CD4-positive, alpha-beta T cell treated with Interleukin-1 beta for 1 hour (primary cell): ENCODE measurements around the gene KIAA2012.

Experiments
- DNase-seq, 2 donors: peaks; one replicate each; pipeline ENCODE4 v3.0.0-alpha.2; 2020 to 2022

The KIAA2012 gene

DNA sequence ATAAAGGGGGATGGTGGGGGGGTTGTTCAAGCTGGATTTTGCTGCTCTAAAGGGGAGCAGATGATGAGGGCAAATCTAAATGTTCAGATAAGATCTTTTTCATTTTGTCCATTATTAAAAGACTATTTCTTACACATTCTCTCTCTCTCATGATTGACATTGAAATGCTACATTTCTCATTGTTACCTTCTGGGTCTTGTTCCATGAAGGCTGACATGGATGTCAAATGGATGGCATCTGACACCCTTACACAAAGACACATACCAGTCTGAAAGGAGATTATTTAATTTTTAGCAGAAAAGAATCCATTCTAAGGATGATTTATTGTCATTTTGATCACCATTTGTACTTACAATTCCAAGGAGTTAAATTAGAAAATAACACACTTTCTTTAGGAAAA lies 28.3 kb upstream of the KIAA2012 start:
- no peak for DNase-seq

DNA sequence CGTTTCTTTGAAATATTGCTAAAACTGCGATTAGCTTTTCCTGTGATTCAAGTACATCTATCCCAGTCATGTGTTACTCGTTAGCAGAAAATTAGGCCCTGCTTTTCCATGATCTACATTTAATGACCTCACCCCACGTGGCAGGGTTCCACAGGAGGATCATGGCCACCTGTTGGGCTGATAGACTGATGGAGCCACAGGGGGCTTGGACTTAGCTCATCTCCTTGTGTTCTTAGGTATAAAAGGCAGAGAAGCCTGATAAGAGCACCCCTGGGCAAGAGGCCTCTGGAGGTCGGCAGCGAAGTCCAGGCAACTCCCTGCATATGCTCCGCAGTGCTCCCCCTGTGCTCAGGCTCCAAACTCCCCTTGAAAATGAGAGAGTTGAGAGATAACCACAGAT lies 26.5 kb upstream of the KIAA2012 start:
- DNase-seq: no peak

DNA sequence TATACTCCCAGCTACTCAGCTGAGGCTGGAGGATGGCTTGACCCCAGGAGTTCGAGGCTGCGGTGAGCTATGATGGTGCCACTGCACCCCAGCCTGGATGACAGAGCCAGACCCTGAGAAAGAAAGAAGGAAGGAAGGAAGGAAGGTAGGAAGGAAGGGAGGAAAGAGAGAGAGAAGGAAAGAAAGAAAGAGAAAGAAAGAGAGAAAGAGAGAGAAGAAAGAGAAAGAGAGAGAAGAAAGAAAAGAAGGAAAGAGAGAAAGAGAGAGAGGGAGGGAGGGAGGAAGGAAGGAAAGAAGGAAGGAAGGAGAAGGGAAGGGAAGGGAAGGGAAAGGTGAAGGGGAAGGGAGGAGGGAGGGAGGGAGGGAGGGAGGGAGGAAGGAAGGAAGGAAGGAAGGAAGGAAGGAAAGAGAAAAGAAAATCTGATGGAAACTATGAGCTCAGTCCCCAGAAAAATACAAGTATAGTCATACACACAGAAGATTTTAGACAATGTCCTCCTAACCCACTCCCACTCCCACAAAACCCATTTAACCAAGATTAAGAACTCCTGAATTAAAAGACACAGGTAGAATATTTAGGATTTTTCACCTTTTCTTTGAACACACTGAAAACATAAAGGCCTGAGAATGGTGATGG lies 23.8 kb upstream of the KIAA2012 start:
- no peak for DNase-seq

DNA sequence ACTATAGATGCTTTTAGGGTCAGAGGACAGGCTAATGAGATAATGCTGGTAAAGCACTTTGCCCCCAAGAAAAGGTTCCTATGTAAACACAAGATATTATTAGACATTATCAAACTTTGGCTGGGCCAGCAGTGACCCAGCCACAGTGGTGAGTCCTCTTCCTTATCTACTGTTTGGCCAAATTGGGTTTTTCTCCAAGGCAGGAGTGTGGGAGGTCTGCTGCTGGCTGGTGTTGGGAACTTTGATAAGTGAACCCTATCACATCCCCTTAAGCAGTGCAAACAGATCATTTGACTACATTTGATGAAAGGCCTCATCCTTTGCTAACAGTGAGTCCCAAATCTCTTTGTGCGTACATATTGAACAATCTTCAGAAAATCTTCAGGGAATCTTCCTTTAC lies 23.2 kb upstream of the KIAA2012 start:
- DNase-seq: no peak

DNA sequence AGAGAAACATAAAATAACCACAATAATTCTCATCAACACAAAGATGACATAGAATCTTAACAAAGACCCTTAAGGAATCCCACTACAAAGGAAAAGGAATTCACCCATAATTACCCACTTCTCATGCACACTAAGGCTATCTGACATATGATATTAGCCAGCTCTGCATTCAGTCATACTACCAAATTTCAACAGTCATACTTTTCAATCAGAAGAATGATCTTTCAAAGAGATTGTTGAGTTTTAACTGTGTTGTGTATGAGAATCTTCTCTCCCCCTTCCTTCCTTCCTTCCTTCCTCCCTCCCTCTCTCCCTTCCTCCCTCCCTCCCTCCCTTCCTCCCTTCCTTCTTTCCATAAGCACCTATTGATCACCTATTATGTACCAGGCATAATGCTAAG lies 22.4 kb upstream of the KIAA2012 start:
- DNase-seq: no peak

DNA sequence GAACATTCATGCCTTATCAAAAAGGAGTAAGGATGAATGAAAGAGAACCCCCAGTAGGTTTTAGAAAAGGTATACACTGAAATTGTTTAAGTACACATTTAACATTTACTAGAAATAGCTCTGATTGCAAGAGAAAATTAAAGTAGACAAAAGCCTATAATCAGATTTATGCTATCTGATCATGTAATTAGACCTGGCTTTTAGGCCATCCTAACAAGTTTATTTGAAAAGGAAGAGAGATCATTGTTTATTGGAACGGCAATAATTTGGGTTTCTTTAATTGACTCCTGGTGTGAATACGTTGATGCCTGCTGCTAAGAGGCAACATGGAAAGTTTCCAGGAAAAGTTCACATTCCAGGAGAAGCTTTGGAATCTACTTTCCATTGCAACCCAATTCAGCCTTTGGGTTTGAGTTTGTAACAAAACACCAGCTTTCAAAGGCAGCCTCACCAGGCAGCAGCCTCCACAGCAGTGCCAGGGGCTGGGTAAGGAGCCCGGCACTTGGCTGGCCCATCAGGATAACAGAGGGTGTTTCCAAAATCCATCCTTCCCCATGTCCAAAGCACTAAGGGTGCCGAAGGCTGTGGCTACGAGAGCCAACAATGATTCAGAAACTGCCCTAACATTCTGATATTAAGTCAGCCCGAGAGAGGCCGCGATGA lies 21.4 kb upstream of the KIAA2012 start:
- no peak for DNase-seq

DNA sequence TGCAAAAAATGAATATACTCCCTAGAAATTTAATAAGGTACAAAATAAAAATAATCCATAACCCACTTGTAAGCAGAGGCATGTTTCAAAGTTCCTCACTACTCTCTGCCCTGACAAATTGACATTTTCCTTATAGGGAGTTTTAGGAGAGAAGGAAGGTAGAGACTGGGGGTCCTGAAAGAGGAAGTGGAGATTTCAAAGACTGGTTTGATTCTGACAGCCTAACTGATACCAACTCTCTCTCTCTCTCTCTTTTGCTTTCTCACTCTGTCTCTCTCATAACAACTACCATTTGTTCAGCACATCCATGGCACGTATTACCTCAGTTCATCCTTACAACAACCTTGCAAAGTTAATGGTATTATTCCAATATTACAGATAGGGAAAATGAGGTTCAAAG lies 20.8 kb upstream of the KIAA2012 start:
- DNase-seq: no peak

DNA sequence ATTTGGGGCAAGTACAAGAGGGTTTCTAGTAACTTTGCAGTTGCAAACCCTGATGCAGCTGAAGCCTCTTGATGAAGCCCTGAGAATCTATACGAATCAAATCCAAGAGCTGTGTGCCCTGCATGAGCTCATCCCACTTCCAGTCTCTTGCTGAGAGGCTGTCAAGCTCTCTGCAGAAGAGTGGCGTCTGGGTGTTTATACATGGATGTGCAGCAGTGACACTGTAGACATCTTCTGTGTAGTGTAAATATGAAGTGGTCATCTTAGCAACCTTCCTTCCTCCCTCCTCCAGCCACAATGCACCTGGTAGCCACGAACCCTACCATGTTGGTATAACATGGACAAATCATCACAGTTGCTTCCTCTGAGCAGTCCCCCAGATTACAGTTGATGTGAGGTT lies 18.4 kb upstream of the KIAA2012 start:
- DNase-seq: no peak

DNA sequence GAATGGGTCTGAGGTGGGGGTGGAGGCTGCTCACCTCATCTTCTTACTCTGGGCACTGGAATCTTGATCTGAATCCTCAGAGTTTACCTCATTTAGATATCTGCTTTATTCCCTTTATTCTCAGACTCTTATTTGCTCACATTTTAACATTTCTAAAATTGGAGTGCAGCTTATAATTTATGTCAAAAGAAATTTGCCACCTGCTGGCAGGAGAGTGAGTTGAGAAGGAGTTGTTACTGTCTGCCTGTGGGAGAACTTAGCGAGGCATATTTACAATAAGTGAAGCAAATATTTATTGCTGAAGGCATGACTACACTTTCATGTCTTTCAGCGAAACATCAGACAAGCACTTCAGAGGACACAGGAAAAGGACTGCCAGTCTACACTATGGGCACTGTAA lies 16.4 kb upstream of the KIAA2012 start:
- DNase-seq: peak in 1 of 2 donors; percentile 8

DNA sequence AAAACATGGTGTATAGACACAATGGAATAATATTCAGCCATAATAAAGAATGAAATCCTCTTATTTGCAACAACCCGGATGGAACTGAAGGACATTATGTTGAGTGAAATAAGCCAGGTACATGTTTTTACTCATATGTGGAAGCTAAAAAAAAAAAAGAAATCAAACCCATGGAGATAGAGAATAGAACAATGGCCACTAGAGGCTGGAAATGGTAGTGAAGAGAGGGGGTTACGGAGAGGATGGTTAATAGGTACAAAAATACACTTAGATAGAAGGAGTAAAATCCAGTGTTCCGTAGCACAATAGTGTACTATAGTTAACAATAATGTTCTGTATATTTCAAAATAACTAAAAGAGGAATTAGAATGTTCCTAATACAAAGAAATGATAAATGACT lies 12.8 kb upstream of the KIAA2012 start:
- DNase-seq: no peak

DNA sequence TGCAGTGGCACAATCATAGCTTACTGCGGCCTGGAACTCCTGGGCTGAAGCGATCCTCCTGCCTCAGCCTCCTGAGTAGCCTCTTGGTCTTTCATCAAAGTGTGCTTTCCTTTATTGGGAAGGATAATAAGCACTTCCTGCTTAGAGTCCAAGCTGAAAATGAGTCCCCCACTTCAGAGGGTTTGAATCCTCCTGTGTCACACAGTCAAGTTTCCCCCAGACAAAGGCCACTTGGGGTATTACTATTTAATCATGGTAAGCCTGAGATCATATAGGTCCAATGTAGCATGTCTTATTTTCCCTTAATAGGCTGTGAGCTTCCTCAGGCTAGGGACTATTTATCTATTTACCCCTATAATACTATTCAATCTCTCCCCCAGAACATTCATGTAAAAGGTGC lies 11.4 kb upstream of the KIAA2012 start:
- DNase-seq: no peak

DNA sequence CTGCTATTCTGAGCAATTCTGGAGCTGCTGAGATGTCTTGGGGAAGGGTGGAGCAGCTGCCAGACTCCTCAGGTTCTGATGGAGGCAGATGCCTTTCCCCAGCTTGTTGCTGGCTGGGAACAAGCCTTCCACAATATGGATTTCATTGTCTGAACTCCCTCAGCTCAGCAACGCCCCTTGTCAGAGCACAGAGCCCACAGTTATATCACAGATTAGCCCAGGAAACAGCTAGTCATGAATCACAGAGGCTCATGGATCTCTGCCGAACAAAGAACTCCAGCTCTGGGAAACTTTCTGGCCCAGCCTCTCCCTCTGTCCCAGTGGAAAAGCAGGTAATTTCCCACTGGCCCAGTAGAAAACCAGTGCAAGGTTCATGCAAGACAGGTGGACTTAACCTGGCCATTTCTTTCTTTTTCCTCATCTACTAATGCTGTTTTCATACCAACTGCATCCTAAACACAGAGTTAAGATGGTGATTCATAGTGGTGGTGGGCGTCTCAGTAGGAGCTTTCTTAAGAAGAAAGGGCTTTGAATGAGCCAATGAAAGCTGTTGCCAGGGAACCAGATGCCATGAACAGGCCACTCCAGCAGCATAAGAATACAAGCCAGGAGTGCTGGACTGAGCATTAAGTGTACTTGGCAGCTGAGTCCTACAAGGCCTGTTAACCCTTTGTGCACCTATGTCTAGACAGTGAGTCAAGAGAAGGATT lies 8.7 kb upstream of the KIAA2012 start:
- no peak for DNase-seq

DNA sequence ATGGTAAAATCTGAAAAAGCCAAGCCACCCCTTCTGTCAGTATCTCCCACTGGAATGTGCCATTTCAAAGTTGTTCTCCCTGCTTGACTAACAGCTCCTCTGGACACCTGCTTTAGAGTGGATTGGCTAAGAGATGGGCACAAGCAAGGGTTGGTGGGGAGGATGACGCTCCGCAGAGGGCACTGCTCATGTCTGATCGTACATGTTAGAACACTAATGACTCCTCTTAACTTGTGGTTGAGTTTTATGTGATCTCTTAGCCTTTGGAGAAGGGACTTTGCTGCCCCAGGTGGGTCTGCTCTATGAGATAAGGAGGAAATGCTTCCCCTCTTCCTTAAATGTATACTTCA lies 8.2 kb upstream of the KIAA2012 start:
- DNase-seq: no peak

DNA sequence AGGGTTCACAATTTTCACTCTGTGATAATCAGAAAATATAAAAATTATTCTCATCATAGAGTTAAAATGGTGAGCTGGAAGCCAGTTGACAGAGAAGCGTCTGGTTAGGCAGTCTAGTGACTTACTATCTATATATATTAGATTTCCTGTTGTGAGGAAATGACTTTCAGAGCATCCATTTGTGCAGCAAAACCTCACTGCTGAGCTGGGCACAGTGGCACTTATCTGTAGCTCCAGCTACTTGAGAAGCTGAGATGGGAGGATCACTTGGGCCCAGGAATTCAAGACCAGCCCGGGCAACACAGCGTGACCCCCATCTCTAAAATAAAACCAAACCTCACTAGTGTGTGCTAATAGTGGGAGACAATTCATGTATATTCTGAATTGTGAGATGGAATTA lies 7.2 kb upstream of the KIAA2012 start:
- DNase-seq: no peak

DNA sequence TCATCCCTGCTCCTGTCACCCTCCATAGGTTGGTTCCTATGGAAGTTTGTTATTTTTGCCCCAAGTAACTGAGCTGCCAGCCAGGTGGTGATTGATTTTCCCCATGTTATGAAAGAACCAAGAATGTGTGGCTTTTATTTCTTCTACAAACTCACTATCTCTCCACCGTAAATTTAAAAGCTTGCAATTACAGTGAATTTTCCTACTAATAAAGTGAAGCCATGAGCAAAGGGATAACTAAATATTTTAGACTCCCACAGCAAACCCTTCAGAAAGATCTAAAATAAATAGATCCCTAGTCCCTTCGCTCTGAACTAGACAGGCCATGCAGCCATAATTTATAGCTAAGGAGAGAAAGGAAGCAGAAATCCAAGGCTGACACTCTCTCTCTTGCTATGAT lies 6.2 kb upstream of the KIAA2012 start:
- DNase-seq: no peak

DNA sequence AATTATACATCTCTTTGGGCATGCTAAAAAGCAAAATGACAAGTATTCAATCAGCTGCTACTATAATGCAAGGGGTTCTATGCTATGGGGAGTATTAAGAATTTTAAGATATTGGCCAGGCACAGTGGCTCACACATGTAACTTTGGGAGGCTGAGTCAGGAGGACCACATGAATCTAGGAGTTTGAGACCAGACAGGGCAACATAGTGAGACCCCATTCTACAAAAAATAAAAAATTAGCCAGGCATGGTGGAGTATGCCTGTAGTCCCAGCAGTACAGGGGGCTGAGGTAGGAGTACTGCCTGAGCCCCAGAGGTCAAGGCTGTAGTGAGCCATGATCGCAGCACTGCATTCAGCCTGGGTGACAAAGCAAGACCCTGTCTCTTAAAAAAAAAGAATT lies 5.5 kb upstream of the KIAA2012 start:
- no peak for DNase-seq

DNA sequence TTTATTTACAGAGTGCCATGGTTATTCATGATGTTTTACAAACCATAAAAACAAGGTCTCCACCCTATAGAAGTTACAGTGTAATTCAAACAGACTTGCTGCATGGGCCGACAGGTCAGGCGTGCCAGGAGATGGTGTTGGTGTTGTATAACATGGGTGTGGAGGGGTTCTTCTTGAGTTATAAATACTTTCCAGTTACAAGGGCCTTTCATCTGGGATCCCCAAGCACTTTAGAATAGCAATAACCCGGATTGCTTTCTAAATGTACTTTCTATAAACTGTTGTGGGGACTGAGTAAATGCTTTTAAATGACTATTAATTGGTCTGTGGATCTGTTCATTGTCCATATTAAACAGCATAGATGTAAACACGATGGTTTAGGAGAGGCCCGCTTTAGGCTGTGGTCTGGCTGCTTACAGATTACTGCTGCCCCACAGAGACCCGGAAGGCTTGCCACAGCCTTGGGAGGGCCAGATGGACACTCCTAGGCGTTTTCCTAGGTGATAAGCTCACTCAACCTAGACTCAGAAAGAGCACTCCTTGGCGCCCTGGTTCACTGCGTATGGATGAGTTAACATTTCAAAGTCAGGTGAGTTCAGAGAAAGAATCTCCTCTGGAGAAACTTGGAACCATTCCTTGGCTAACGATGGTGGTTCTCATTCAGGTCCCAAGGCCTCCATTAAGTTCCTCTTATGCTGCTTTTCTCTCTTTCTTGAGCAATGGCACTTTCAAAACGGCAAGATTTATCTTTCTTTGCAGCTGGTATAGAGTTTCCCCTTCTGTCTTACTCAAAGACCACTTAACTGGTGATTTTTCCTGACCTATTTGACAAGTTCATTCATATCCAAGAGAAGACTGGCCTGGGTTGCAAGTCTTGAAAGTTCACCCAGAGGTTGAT lies 3.6 kb upstream of the KIAA2012 start:
- DNase-seq: no peak

DNA sequence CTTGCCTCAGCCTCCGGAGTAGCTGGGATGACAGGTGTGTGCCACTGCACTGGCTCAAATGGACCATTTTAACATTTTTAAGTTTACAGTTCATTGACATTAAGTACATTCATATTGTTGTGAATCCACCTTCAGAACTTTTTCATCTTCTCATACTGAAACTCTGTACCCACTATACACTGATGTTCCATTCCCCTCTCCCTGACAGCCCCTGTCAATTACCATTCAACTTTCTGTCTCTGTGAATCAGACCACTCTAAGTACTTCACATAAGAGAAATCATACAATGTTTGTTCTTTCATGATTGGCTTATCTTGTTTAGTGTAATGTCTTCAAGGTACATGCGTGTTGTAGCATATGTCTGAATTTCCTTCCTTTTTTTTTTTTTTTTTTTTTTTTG lies 1.9 kb upstream of the KIAA2012 start:
- no peak for DNase-seq

DNA sequence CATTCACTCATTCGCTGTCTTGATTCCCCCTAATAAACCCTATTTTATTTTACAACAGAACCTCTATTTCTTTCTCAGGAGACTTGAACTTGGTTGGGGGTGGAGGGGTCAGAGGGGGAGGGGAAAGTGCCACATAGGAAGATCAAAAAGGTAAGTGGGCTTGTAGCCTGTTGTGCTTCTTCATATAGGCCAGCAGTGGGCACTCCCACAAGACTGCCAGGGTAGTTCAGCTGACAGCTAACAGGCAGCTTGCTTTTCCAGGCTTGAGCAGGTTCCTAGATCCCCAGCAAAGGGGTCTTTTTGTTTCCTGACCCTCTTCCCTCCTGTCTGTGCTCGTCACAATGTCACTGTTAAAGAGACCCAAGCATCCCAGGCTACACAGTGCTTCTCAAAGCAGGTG lies 829 bp upstream of the KIAA2012 start:
- no peak for DNase-seq

DNA sequence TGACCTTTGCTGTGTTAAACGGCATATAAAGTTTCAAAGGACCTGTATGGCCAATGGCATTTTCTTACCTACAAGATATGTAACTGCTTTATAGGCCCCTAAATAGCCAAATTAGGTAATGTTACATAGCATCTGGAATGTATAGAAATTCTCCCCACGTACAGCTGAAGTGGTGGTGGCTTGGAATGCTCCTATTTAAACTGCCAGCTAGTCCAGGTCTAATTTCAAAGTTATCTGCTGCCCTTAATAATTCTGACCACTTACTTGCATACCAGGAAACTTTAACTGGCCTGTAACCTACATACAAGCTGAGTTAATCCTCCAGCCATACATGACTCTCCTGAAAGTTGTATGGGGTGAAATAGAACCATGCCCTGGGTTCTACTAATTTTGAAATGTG lies 1.3 kb downstream of the KIAA2012 start:
- no peak for DNase-seq

DNA sequence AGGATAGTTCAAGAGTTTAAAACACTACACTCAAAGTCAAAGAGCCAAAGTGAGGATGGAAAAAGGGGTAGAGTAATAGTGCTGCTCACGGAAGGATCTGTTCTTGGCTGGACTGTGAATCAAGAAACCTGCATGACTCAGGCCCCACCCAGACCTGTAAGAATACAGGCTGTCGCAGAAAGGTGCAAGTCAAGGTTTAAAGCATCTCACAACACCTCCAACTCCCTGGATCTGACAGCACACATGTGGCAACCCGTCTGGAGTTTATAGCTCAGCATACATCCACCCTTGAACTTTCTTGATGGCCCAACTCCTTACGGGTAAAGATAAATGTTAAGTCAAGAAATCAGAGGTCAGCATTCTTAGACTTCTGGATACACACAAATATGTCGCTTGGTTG lies 6.3 kb downstream of the KIAA2012 start:
- DNase-seq: no peak

DNA sequence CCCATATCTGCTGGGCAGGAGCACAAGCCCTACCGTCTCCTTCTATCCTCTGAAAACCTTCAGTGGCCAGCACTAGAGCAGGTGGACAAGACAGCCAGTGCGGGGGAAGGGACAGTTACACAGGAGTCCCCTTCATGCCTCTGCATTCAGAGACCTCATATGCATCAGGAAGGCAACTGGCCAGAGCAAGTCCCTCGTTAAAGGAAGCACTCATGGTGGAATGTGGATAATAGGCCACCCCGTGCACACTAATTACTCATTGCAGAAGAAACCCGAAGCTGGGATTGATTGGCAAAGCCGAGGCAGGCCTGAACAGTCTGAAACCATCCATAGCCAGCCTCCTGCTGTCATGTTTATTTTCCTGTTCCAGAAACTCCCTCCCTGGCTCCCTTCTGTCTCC lies 11.2 kb downstream of the KIAA2012 start:
- DNase-seq: no peak

DNA sequence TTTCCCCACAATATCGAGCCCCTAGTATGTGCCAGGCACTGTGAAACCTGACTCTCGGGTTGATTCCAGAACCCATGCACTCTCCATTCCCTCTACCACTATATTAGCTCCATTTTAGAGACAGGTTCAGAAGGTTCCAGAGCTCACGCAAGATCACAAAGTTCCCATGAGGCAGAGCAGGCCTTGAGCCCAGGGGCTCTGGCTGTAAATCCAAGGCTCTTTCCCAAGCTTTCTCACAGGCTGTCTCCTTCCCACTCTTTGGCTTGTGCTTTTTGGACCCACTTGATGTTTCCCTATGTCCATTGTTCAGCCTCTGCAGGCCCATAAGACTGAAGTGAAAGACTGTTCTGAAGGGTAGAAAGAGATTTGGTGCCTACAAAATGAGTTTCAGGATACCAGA lies 15.7 kb downstream of the KIAA2012 start:
- no peak for DNase-seq

DNA sequence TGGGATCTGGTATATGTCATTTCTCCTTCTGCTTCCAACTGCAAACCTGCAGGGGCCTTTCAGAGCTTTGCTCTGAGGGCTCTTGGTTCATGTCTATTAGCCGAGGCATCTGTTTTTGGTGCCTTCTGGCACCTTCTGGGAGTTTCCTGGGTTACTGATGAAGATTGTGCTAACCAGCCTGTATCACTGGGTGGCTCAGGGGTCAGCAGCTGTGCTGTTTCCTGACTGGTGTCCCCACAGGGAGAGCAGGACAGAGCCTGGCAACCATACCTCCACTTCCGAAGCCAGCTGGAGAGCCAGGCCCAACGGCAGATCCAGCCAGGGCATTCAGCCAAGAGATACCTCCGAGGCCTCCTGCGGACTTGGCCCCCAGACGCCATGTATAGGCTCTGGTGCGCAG lies 17.5 kb downstream of the KIAA2012 start:
- no peak for DNase-seq
